Skin epidermis (tissue), 12 donors: ENCODE results near the gene GALNT7.

Source experiments
- H3K27ac ChIP-seq, 21 experiments: fragments of 200-600 bp; sonication (generic) in 11 of 21; one replicate each; pipeline ENCODE4 v1.5.0; 2020; ENCODE audit warnings: mild to moderate bottlenecking in 3 of 21, inconsistent platforms in 2 of 21, moderate library complexity in 2 of 21
- H3K4me3 ChIP-seq, 7 experiments: fragments of 200-600 bp; sonication (generic) in 2 of 7; one replicate each; pipeline ENCODE4 v1.5.0; 2020; ENCODE audit warnings: inconsistent platforms in 2 of 7, mild to moderate bottlenecking in 2 of 7, moderate library complexity in 1 of 7

The GALNT7 gene

GRCh38 chr4:173328236-173328901 lies 159.8 kb downstream of the GALNT7 start:
- Histone ChIP-seq H3K4me3 (no peak overlapping the region), H3K27ac (no peak overlapping the region)

DNA sequence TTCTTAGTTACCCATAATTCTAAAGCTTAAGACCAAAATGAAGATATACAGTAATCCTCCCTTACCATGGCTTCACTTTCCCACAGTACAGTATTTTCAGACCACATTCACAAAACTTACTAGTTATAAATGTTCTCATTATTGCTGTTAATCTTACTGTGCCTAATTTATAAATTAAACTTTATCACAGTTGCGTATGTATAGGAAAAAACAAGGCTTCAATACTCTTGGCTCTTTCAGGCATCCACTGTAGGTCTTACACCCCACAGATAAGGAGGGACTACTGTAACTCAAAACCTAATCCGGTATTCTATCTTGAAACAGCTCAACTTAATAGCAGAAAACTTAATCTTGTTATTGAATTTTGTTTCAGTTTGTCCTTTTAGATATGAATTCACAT lies 162.0 kb downstream of the GALNT7 start:
- peak overlapping the region in 1 of 21 experiments; percentile 7 for H3K27ac ChIP-seq

GRCh38 chr4:173332021-173332487 lies 163.4 kb downstream of the GALNT7 start:
- H3K4me3 ChIP-seq: peak overlapping the region; percentile 85 to 99 (median 94)
- H3K27ac ChIP-seq: peak overlapping the region in 11 of 21 experiments; percentile 7 to 98 (median 95)

More for the DNA sequence above, 162.0 kb downstream of the GALNT7 start:
- no peak overlapping the region for H3K4me3 ChIP-seq

- H3K27ac ChIP-seq: peak overlapping the region; percentile 84 to 99 (median 96)
- peak overlapping the region; percentile 85 to 99 (median 94) for H3K4me3 ChIP-seq
Measured at GRCh38 chr4:173332963-173333657, 164.5 kb downstream of the GALNT7 start.

DNA sequence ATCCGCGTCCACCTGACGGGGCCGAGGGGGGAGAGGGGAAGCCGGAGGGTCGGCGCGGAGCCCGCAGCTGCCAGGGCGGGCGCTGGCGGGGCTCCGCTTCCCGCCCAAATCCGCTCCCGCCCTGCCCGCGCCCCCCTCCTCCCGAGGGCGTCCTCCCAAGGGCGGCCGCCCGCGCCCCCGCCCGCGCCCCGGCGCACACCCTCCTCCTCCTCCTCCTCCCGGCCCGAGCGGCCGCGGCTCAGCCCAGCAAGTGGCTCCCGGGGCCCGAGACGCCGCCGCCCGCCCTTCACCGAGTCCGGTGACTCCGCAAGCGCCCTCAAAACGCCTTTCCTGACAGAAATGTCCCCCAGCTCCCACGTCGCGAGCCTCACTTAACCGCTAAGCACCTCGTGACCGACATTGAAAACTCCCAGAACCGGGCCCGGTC lies 165.1 kb downstream of the GALNT7 start:
- peak overlapping the region; percentile 84 to 99 (median 96) for H3K27ac ChIP-seq

GRCh38 chr4:173334085-173334890 lies 165.7 kb downstream of the GALNT7 start, which contains the start of gene HMGB2:
TSS of gene HMGB2 (minus strand) at chr4:173334358. CDS start at chr4:173333649, 709 bp downstream.
- peak within 1 kb of the TSS; percentile 85 to 99 (median 94) for H3K4me3 ChIP-seq
- peak within 1 kb of the TSS; percentile 84 to 99 (median 96) for H3K27ac ChIP-seq

More for the DNA sequence above, 165.1 kb downstream of the GALNT7 start:
- peak overlapping the region; percentile 85 to 99 (median 94) for H3K4me3 ChIP-seq

- peak overlapping the region in 17 of 21 experiments; percentile 21 to 93 (median 61) for H3K27ac ChIP-seq
- peak overlapping the region; percentile 85 to 99 (median 94) for H3K4me3 ChIP-seq
Measured at GRCh38 chr4:173334891-173335752, 166.5 kb downstream of the GALNT7 start.

DNA sequence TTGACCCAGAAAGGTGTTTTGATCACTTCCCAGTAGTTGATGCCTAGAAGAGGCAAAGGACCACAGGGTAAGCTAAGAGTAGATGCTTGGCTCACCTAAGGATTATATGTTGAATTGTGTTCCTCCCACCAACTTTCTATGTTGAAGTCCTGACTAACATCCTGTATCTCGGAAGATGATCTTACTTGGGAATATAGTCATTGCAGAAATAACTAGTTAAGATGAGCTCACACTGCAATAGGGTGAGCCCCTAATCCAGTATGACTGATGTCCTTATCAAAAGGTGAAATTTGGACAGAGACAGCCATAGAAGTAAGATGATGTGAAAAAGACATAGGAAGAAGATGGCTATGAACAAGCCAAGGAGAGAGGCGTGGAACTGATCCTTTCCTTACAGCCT lies 168.9 kb downstream of the GALNT7 start:
- Histone ChIP-seq H3K4me3 (no peak overlapping the region), H3K27ac (no peak overlapping the region)

GRCh38 chr4:173343832-173344397 lies 175.3 kb downstream of the GALNT7 start:
- Histone ChIP-seq H3K27ac (no peak overlapping the region), H3K4me3 (no peak overlapping the region)

- H3K4me3 ChIP-seq: no peak overlapping the region
- H3K27ac ChIP-seq: no peak overlapping the region
Measured at GRCh38 chr4:173345648-173346047, 177.0 kb downstream of the GALNT7 start.

- no peak overlapping the region for H3K4me3 ChIP-seq
- H3K27ac ChIP-seq: no peak overlapping the region
Measured at GRCh38 chr4:173346074-173346473, 177.5 kb downstream of the GALNT7 start.

- Histone ChIP-seq H3K4me3 (no peak overlapping the region), H3K27ac (no peak overlapping the region)
Measured at GRCh38 chr4:173347467-173347866, 178.9 kb downstream of the GALNT7 start.

- no peak overlapping the region for H3K27ac ChIP-seq
- no peak overlapping the region for H3K4me3 ChIP-seq
Measured at GRCh38 chr4:173357939-173358338, 189.3 kb downstream of the GALNT7 start.

DNA sequence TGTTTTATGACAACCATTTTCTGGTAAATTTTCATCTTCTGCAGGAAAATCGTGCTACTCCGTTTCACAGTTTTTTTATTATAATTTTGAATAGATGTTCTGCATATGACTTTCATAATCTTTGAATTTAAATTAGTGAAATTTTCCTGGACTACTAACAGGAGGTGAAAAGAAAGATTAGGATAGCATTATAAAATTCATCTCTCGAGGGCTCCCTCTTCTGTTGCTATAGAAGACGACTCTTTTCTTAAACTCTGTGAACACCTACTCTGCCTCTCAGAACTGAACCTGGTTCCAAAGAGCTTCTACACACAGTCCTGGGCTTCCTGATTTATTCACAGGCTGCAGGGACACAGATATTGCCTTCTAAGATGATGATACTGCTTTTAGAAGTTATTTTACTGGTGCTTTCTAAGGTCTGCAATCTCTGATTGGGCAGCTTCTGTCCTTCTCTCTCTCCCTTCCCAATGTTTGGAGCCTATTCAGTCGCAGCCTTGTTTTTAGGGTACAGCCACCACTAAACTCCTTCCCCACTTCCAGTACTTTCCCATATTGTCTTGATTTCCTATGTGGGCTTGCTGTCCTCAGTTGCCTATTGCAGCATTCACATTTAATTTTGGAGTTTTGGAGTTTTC lies 192.1 kb downstream of the GALNT7 start:
- no peak overlapping the region for H3K4me3 ChIP-seq
- H3K27ac ChIP-seq: no peak overlapping the region

GRCh38 chr4:173362666-173363065 lies 194.1 kb downstream of the GALNT7 start:
- Histone ChIP-seq H3K4me3 (no peak overlapping the region), H3K27ac (no peak overlapping the region)

DNA sequence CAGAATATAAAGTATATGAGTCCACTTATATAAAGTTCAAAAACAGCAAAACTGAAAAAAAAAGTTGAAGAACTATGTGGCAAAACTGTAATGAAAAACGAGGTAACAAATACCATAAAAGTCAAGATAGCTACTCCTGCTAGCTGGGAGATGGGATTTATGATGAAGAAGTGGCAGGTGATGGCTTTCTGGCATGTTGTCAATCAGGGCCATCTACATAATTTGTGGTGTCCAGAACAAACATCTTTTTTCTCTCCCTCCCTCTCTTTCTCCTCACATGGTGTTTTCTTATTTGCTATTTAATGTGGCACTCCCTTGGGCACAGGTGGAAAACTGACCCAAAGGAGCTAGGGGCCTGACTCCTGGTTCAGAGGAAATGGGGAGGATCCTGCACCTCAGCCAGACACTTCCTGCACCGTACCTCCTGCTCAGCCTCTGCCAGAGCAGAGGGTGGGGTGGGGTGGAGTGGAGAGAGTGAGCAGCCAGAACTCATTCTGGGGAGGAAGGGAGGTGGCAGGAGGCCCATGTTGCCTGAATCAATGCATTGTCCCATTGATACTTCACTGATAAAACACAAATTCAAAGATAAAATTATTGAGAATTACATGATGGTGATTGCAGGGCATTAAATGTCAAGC lies 196.9 kb downstream of the GALNT7 start:
- no peak overlapping the region for H3K4me3 ChIP-seq
- peak overlapping the region in 1 of 21 experiments; percentile 24 for H3K27ac ChIP-seq

- Histone ChIP-seq H3K4me3 (no peak overlapping the region), H3K27ac (peak overlapping the region in 1 of 21 experiments; percentile 20)
Measured at GRCh38 chr4:173367285-173367684, 198.7 kb downstream of the GALNT7 start.

DNA sequence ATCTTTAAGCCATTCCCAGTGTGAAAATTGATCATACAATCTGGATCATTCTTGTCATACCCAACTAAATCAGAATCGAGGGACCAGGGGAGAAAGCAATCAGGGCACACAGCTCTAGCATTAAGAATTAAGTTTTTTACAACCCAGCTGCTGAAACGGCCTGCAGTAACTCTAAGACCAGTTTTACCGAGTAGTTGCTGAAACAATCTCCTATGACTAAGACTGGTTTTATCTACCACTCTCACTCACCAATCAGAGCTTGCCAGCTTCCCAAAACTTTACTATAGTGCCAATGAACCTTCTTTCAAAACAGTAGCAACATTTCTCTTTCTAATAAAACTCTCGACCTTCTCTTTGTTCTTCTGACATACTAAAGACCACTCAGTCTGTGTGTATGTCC lies 199.3 kb downstream of the GALNT7 start:
- H3K4me3 ChIP-seq: no peak overlapping the region
- H3K27ac ChIP-seq: peak overlapping the region in 1 of 21 experiments; percentile 35
